Activated T-helper 9 cell treated with anti-CD3 and anti-CD28 coated beads, Interleukin-2, amount 50 U/mL, for 16 hours (primary cell): ENCODE results near the gene WDFY4.

Experiments used
- DNase-seq: peaks from one replicate; pipeline ENCODE4 v3.0.0-alpha.2; 2020; ENCODE audit warnings: low read depth

The WDFY4 gene

DNA sequence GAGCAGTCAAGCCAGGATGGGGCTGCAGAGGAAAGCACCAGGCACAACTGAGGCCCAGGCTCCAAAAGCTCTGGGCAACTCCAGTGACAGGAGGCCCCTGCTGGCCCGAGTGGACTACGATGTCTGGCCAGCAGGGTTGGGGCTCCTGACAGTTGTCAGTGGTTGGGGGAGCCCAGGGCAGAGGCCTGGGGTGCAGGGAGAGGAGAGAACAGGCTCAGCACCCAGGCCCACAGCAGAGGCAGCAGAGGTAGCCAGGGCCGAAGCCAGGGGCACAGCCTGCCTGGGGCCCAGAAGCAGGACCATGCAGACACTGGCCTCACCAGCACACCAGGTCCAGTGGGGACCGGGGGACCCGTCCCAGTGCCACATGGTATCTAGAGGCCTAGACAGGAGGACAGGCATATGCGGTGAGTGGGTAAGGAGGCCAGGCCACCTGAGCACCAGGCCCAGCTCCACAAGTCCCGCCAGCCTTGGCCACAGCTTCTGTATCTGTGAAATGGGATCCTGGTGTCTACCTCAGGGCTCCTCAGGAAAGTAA is 301.0 kb downstream of the WDFY4 start:
- no peak for DNase-seq

GRCh38 chr10:48990226-48990625 is 305.6 kb downstream of the WDFY4 start:
- DNase-seq = no peak

- no peak for DNase-seq
These were observed 309.0 kb downstream of the WDFY4 start for GRCh38 chr10:48993627-48994026.

DNA sequence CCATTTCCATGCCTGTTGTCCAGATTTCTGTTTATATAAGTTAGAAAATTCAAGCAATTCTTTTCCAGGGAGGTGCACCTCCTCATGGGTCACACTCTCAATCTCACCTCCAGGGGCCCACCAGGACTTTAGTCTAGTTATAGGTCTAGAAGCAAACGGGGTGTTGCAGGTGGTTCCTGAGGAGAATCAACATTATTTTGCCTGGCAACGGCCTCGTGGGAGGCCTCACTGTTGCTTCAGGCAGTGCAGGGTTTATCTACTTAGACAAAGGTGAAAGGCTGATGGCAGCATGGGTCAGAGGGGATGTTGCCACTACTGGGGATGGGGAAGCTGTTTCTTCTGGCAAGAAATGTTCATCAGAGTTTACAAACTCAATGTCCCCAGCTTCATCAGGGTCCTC is 311.7 kb downstream of the WDFY4 start:
- no peak for DNase-seq

GRCh38 chr10:48999346-48999745 is 314.7 kb downstream of the WDFY4 start:
- DNase-seq = no peak

- no peak for DNase-seq
These were observed 316.0 kb downstream of the WDFY4 start for GRCh38 chr10:49000437-49001398.

- no peak for DNase-seq
These were observed 316.7 kb downstream of the WDFY4 start for GRCh38 chr10:49001402-49001801.

- no peak for DNase-seq
These were observed 317.4 kb downstream of the WDFY4 start for GRCh38 chr10:49001870-49002672.

DNA sequence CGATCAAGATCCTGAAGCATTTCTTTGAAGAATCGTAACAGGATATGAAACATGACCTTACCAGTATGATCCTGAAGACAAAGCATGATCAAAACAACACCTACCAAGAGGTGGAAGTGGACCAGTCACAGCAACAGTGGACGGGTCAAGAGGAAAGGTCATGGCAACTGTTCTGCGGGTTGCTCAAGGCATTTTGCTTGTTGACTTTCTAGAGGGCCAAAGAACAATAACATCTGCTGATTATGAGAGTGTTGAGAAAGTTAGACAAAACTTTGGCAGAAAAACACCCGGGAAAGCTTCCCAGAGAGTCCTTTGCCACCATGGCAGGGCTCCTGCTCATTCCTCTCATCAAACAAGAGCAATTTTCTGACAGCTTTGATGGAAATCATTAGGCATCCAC is 320.6 kb downstream of the WDFY4 start:
- DNase-seq = no peak

GRCh38 chr10:49007129-49007528 is 322.5 kb downstream of the WDFY4 start:
- DNase-seq = no peak

- no peak for DNase-seq
These were observed 323.4 kb downstream of the WDFY4 start for GRCh38 chr10:49008091-49008490.

DNA sequence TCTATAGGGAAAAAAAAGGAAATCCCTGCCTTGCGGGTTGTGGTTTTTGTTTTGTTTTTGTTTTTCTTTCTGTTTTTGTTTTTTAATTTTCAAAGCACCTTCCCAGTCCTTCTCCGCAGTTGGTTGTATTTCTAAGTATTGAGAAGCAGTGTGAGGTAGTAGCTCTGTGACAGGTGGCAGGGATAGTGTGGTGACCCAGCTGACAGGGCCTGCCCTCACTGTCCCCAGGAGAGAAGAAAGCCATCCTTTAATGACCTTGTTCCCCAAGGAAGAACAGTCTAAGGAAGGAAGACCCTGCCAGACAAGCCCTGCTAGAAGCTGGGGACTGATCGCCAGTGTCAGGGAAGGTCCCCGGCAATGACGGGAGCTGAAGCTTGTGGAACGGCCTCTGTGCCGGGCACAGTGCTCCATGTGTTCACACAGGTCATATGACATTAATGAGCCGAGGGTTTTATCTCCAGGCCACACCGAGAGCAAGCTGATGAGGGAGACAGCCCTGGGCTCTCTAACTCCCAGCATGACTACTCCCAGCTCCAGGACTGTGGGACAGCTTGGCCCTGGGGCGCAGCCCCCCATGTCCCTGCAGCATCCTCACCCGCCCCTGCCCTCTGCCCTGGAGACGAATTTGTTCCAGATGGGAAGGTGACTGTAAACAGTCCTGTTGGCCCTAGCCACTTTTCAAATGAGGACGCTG is 324.0 kb downstream of the WDFY4 start:
- DNase-seq = no peak

- DNase-seq = no peak
These were observed 324.7 kb downstream of the WDFY4 start for GRCh38 chr10:49009199-49009979.

DNA sequence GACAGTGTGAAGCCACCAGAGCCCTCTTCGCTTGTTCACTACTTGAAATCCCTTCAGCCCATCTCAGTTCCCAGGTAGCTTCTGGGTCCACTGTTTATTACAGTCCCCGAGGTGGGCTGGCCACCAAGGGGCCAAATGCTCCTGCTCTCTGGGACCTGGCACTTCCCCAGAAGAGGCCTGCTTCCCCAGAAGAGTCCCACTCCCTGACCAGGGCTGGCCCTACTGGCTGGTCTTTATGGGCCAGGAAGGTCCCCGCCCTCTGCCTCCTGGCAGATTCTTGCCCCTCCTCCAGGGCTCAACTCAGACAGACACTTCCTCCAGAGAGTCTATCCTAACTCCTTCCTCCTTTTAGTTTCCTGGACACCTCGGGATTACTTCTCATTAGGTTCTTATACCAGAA is 325.6 kb downstream of the WDFY4 start:
- DNase-seq = no peak

GRCh38 chr10:49010865-49011264 is 326.2 kb downstream of the WDFY4 start:
- DNase-seq = no peak

- no peak for DNase-seq
These were observed 327.1 kb downstream of the WDFY4 start for GRCh38 chr10:49011756-49012155.

- DNase-seq = no peak
These were observed 327.9 kb downstream of the WDFY4 start for GRCh38 chr10:49012603-49013002.

DNA sequence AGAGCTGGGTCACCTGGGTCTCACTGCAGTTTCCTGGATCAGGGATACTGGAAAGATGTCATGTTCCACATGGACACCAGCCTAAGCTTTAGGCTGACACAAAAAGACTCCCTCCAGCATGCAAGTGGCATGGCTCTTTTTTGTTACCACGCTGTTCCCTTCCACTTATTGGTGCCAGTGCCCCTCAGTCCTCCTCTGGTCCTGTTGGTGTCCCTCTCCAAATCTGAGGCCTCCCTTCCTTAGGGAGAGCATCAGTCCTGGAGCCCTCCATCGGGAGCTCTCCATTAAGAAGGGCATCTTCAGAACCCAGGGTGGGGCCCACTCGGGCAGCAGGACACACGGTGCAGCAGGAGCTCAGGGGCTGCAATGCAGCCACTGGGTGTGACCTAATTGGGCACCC is 331.0 kb downstream of the WDFY4 start:
- no peak for DNase-seq

DNA sequence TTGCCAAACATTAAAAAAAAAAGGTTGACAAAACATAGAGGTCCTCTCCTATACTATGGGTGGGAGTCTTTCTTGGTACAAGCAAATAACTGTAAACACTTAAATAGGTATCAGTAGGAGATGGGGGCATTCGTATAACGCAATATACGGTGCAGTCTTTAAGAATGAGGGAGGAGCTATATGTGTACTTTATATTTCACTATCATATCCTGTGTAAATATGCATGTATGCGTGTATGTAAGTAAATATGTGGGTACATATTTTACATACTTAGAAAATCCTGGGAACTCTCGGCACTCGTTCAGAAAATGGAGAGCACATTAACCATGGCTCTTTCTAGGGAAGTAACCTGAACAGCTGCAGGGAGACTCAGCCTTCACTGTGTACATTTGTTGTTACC is 337.0 kb downstream of the WDFY4 start:
- no peak for DNase-seq

GRCh38 chr10:49023071-49023470 is 338.4 kb downstream of the WDFY4 start:
- DNase-seq = no peak

- no peak for DNase-seq
These were observed 339.1 kb downstream of the WDFY4 start for GRCh38 chr10:49023752-49024151.
